HL-60 (cell line): ENCODE measurements around the gene TAF4.

Experiments
- DNase-seq, 2 experiments: peaks; one replicate each; pipeline ENCODE4 v3.0.0-alpha.2; 2010 to 2020; ENCODE audit warnings: low read depth in 1 of 2, low spot score in 1 of 2
- H3K27ac ChIP-seq: fragments of 250-450 bp; sonication (Bioruptor Pico); replicated peaks from 2 replicates; pipeline ENCODE4 v1.5.1; 2020; ENCODE audit warnings: mild to moderate bottlenecking, moderate library complexity
- H3K27me3 ChIP-seq: fragments of 250-450 bp; sonication (Bioruptor Pico); 2 replicates; pipeline ENCODE4 v1.5.1; 2021; ENCODE audit warnings: mild to moderate bottlenecking, moderate library complexity; ENCODE audit not compliant: insufficient read depth, poor library complexity, severe bottlenecking
- H3K4me3 ChIP-seq: replicated peaks from 2 replicates; pipeline ENCODE4 v1.5.1; 2011; ENCODE audit warnings: mild to moderate bottlenecking, control low read depth, low read length; ENCODE audit not compliant: insufficient read depth
- CTCF ChIP-seq: IDR thresholded peaks from one replicate; pipeline ENCODE4 v1.5.1; 2011; ENCODE audit warnings: low read length, control low read depth, inconsistent platforms; ENCODE audit not compliant: insufficient read depth
- GABPA ChIP-seq: IDR thresholded peaks from 2 replicates; pipeline ENCODE4 v1.6.1; 2012; ENCODE audit warnings: low read depth
- POLR2AphosphoS5 ChIP-seq: IDR thresholded peaks from 2 replicates; pipeline ENCODE4 v1.6.1; 2012; ENCODE audit warnings: low read depth
- REST ChIP-seq: IDR thresholded peaks from 2 replicates; pipeline ENCODE4 v1.6.1; 2012; ENCODE audit warnings: low read depth; ENCODE audit not compliant: insufficient replicate concordance
- SPI1 ChIP-seq: IDR thresholded peaks from 2 replicates; pipeline ENCODE4 v1.6.1; 2012; ENCODE audit warnings: low read depth, mild to moderate bottlenecking, borderline replicate concordance

TAF4 gene

GRCh38 chr20:61963149-61963548 lies 102.5 kb downstream of the TAF4 start:
- H3K27me3 ChIP-seq = peaks cover 16% of the 10 kb centered on the region
- no peak overlapping the region for H3K27ac ChIP-seq
- TF ChIP-seq GABPA (no peak), SPI1 (no peak)
- no peak for DNase-seq
- H3K4me3 ChIP-seq = no peak overlapping the region

GRCh38 chr20:61960836-61961235 lies 104.8 kb downstream of the TAF4 start:
- Histone ChIP-seq H3K27ac (no peak overlapping the region), H3K4me3 (no peak overlapping the region), H3K27me3 (peaks cover 12% of the 10 kb centered on the region)
- no peak for DNase-seq
- no peak for TF ChIP-seq GABPA

- no peak overlapping the region for H3K4me3 ChIP-seq
- DNase-seq = no peak
- no peak overlapping the region for H3K27ac ChIP-seq
- TF ChIP-seq GABPA (no peak), POLR2AphosphoS5 (no peak), CTCF (no peak), REST (no peak), SPI1 (no peak)
- H3K27me3 ChIP-seq = peaks cover 5% of the 10 kb centered on the region
Measured at GRCh38 chr20:61958773-61959700, 106.6 kb downstream of the TAF4 start.

GRCh38 chr20:61957961-61958715 lies 107.5 kb downstream of the TAF4 start:
- DNase-seq = no peak
- Histone ChIP-seq H3K4me3 (no peak overlapping the region), H3K27me3 (no peaks in the 10 kb centered on the region), H3K27ac (no peak overlapping the region)
- no peak for TF ChIP-seq POLR2AphosphoS5
- TF ChIP-seq CTCF = no peak
- no peak for TF ChIP-seq SPI1
- TF ChIP-seq REST = no peak
- TF ChIP-seq GABPA = no peak
